ENCODE results near the gene SETDB1. TPM values are rescaled to one million over a fixed set of nuclear protein-coding genes. Genes with fewer than 3 reads are reported as not detected.

The SETDB1 gene
- total and polyA plus RNA-seq, 5 donors from 2014 or later, result 9.4 to 48.7 (median 12.6) TPM

DNA sequence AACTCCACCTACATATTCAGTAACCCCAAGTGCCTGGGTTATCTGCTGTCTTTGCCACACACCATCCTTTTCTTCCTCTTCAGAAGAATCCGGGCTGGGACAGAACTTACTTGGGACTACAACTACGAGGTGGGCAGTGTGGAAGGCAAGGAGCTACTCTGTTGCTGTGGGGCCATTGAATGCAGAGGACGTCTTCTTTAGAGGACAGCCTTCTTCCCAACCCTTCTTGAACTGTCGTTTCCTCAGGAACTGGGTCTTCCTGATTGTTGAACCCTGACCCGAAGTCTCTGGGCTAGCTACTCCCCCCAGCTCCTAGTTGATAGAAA, 38.0 kb downstream of the SETDB1 start:
- H3K4me3 ChIP-seq (ENCODE audit: low read depth, low read length), result no peak overlapping the region
- no peak overlapping the region for H3K27ac ChIP-seq (ENCODE audit: insufficient read depth, low read length, poor library complexity, severe bottlenecking)
- Mint-ChIP-seq H3K9me3 (no peaks in the 10 kb centered on the region), H3K4me3 (no peak overlapping the region), H3K27me3 (no peaks in the 10 kb centered on the region), H3K36me3 (peaks cover 61% of the 10 kb centered on the region), H3K4me1 (peaks cover 0 to 9% (median 7%) of the 10 kb centered on the region in 4 donors), H3K27ac (peak overlapping the region in 1 of 3 donors; percentile 72)
- H3K36me3 ChIP-seq (ENCODE audit: control insufficient read depth, insufficient read depth, low read length), result peaks cover 93% of the 10 kb centered on the region
- no peaks in the 10 kb centered on the region for H3K4me1 ChIP-seq (ENCODE audit: control insufficient read depth, insufficient read depth, low read length, poor library complexity, severe bottlenecking)
- ATAC-seq (ENCODE audit: low read depth in 2 of 2), result no peak
- H3K9me3 ChIP-seq (ENCODE audit: control insufficient read depth in 2 of 2, low read length in 2 of 2), result no peaks in the 10 kb centered on the region
- H3K27me3 ChIP-seq (ENCODE audit: control insufficient read depth, insufficient read depth, low read length), result no peaks in the 10 kb centered on the region
- DNase-seq, result no peak

DNA sequence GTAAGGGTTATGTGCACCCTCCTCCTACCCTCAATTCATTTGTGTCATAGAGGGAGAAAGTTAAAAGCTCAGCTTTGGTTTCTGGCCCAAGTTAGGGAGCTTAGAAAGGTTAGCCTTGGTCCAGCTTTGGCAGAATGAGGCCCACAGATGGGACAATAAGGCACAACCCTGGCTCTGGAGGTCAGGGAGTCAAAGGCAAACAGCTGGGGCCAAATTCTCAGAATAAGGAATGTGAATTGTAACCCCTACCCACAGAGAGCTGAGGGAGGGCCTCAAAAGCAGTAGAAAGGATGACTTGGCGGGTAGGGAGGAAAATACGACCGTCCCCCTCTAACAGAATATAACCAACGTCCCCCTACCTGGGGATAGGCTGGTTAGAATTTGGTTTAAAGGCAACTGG, 39.4 kb downstream of the SETDB1 start:
- Mint-ChIP-seq H3K36me3 (peaks cover 50% of the 10 kb centered on the region), H3K4me3 (no peak overlapping the region), H3K4me1 (peaks cover 7 to 17% (median 12%) of the 10 kb centered on the region in 4 donors)

DNA sequence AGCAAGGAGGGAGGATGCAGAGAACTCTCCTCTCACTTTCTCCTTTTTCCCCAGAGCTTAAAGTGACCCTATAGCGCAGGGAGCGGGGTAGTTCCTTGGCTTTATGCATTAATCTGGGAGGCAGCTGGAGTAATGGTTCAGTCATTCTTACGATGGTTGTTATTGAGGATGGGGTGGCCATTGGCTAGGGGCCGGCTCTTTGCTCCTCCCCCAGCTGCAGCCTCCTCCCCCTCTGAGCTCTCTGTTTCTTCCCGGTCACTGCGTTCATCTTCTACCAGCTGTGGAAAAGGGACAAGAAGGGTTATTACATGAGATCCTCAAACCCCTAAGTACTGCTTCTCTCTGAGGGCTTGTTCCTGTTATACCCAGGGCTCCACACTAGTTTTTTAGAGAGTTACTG, 39.8 kb downstream of the SETDB1 start:
- no peak for ATAC-seq (ENCODE audit: low read depth in 2 of 2)
- no peak overlapping the region for H3K27ac ChIP-seq (ENCODE audit: insufficient read depth, low read length, poor library complexity, severe bottlenecking)
- H3K27me3 Mint-ChIP-seq, result no peaks in the 10 kb centered on the region
- H3K4me3 Mint-ChIP-seq, result no peak overlapping the region
- no peak overlapping the region for H3K4me3 ChIP-seq (ENCODE audit: low read depth, low read length)
- DNase-seq, result no peak
- peaks cover 76% of the 10 kb centered on the region for H3K36me3 ChIP-seq (ENCODE audit: control insufficient read depth, insufficient read depth, low read length)
- H3K9me3 ChIP-seq (ENCODE audit: control insufficient read depth in 2 of 2, low read length in 2 of 2), result no peaks in the 10 kb centered on the region
- H3K27me3 ChIP-seq (ENCODE audit: control insufficient read depth, insufficient read depth, low read length), result no peaks in the 10 kb centered on the region
- H3K4me1 ChIP-seq (ENCODE audit: control insufficient read depth, insufficient read depth, low read length, poor library complexity, severe bottlenecking), result peaks cover 5% of the 10 kb centered on the region
- peaks cover 10 to 21% (median 16%) of the 10 kb centered on the region in 4 donors for H3K4me1 Mint-ChIP-seq
- no peaks in the 10 kb centered on the region for H3K9me3 Mint-ChIP-seq
- peaks cover 49% of the 10 kb centered on the region for H3K36me3 Mint-ChIP-seq
- no peak overlapping the region for H3K27ac Mint-ChIP-seq

More for the DNA sequence above, 39.4 kb downstream of the SETDB1 start:
- no peaks in the 10 kb centered on the region for H3K9me3 Mint-ChIP-seq
- no peak for ATAC-seq (ENCODE audit: low read depth in 2 of 2)
- Histone ChIP-seq H3K4me1 (ENCODE audit: control insufficient read depth, insufficient read depth, low read length, poor library complexity, severe bottlenecking) (peaks cover under 1% of the 10 kb centered on the region), H3K4me3 (ENCODE audit: low read depth, low read length) (no peak overlapping the region), H3K27me3 (ENCODE audit: control insufficient read depth, insufficient read depth, low read length) (no peaks in the 10 kb centered on the region), H3K27ac (ENCODE audit: insufficient read depth, low read length, poor library complexity, severe bottlenecking) (no peak overlapping the region), H3K9me3 (ENCODE audit: control insufficient read depth in 2 of 2, low read length in 2 of 2) (no peaks in the 10 kb centered on the region), H3K36me3 (ENCODE audit: control insufficient read depth, insufficient read depth, low read length) (peaks cover 80% of the 10 kb centered on the region)
- no peaks in the 10 kb centered on the region for H3K27me3 Mint-ChIP-seq
- H3K27ac Mint-ChIP-seq, result no peak overlapping the region
- no peak for DNase-seq

DNA sequence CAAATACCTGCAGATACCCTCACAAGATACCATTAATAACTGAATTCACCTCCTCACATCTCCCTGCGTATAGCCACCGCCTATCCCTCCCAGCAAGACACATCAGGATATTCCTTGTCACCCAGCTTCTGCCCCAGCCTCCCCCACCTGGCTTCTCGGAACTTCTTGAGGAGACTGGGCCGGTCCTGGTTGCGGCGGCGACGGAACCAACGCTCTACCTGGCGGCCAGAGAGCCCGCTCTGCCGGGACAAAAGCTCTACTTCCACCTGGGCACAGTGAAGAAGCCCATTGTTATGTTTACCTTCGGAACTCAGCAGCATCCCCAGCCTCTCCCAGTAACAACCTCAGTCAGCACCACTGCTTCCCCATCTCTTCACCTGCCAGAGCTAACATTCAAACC, 41.8 kb downstream of the SETDB1 start:
- Mint-ChIP-seq H3K9me3 (no peaks in the 10 kb centered on the region), H3K4me1 (peaks cover 10 to 41% (median 34%) of the 10 kb centered on the region in 4 donors), H3K27ac (peak overlapping the region in 1 of 3 donors; percentile 35), H3K4me3 (peak overlapping the region in 1 of 4 donors; percentile 80), H3K36me3 (peaks cover 42% of the 10 kb centered on the region), H3K27me3 (no peaks in the 10 kb centered on the region)
- Histone ChIP-seq H3K27me3 (ENCODE audit: control insufficient read depth, insufficient read depth, low read length) (no peaks in the 10 kb centered on the region), H3K27ac (ENCODE audit: insufficient read depth, low read length, poor library complexity, severe bottlenecking) (no peak overlapping the region), H3K4me3 (ENCODE audit: low read depth, low read length) (no peak overlapping the region), H3K9me3 (ENCODE audit: control insufficient read depth in 2 of 2, low read length in 2 of 2) (no peaks in the 10 kb centered on the region), H3K4me1 (ENCODE audit: control insufficient read depth, insufficient read depth, low read length, poor library complexity, severe bottlenecking) (peaks cover 24% of the 10 kb centered on the region), H3K36me3 (ENCODE audit: control insufficient read depth, insufficient read depth, low read length) (peaks cover 59% of the 10 kb centered on the region)
- ATAC-seq (ENCODE audit: low read depth in 2 of 2), result no peak
- DNase-seq, result no peak

DNA sequence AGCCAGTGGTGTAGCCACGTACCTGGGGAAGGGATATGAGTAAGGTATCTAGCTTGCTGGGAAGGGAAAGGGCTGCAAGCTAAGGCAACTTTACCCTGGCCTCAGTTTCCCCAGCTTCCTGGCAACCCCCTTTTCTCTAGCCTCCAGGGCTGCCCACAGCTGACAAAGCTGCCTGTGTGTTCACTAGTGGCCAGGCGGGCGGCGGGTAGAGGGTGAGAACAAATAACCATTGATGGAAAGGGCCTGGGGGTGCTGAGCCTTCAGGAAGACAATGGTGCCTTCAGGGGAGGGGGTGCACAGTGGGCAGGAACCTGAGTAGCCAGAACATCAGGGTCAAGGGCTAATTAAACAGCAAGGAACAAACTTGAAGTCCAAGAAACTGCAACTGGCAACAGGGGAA, 42.3 kb downstream of the SETDB1 start:
- Mint-ChIP-seq H3K9me3 (no peaks in the 10 kb centered on the region), H3K27ac (peak overlapping the region in 1 of 3 donors; percentile 33), H3K36me3 (peaks cover 37% of the 10 kb centered on the region), H3K27me3 (no peaks in the 10 kb centered on the region), H3K4me3 (peak overlapping the region in 1 of 4 donors; percentile 80), H3K4me1 (peaks cover 10 to 46% (median 39%) of the 10 kb centered on the region in 4 donors)
- Histone ChIP-seq H3K4me3 (ENCODE audit: low read depth, low read length) (no peak overlapping the region), H3K27ac (ENCODE audit: insufficient read depth, low read length, poor library complexity, severe bottlenecking) (no peak overlapping the region), H3K27me3 (ENCODE audit: control insufficient read depth, insufficient read depth, low read length) (no peaks in the 10 kb centered on the region), H3K36me3 (ENCODE audit: control insufficient read depth, insufficient read depth, low read length) (peaks cover 54% of the 10 kb centered on the region), H3K4me1 (ENCODE audit: control insufficient read depth, insufficient read depth, low read length, poor library complexity, severe bottlenecking) (peaks cover 29% of the 10 kb centered on the region), H3K9me3 (ENCODE audit: control insufficient read depth in 2 of 2, low read length in 2 of 2) (no peaks in the 10 kb centered on the region)
- DNase-seq (no peak), ATAC-seq (ENCODE audit: low read depth in 2 of 2) (no peak)

DNA sequence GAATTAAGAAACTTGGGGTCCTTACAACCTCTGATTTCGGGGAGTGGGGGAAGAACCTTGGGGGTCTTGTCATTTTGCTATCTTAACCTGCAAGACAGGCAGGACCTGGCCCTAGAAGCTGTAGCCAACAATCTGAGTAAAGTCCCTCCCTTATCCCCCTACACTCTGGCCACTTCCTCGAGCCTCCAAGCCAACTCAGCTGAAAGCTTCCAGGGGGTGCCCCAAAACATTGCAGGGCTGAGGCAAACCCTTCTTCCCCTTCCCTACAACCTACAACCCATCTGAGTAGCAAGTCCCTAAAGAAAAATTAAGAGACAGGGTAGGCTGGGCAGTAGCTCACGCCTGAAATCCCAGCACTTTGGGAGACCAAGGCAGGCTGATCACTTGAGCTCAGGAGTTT, 43.5 kb downstream of the SETDB1 start:
- Mint-ChIP-seq H3K36me3 (peaks cover 28% of the 10 kb centered on the region), H3K4me3 (peak overlapping the region in 2 of 4 donors; percentile 16 to 91), H3K4me1 (peaks cover 10 to 49% (median 41%) of the 10 kb centered on the region in 4 donors), H3K27me3 (no peaks in the 10 kb centered on the region), H3K27ac (no peak overlapping the region), H3K9me3 (no peaks in the 10 kb centered on the region)
- ATAC-seq (ENCODE audit: low read depth in 2 of 2) (no peak), DNase-seq (no peak)
- Histone ChIP-seq H3K27me3 (ENCODE audit: control insufficient read depth, insufficient read depth, low read length) (no peaks in the 10 kb centered on the region), H3K36me3 (ENCODE audit: control insufficient read depth, insufficient read depth, low read length) (peaks cover 42% of the 10 kb centered on the region), H3K27ac (ENCODE audit: insufficient read depth, low read length, poor library complexity, severe bottlenecking) (no peak overlapping the region), H3K4me3 (ENCODE audit: low read depth, low read length) (no peak overlapping the region), H3K4me1 (ENCODE audit: control insufficient read depth, insufficient read depth, low read length, poor library complexity, severe bottlenecking) (peaks cover 34% of the 10 kb centered on the region), H3K9me3 (ENCODE audit: control insufficient read depth in 2 of 2, low read length in 2 of 2) (no peaks in the 10 kb centered on the region)

DNA sequence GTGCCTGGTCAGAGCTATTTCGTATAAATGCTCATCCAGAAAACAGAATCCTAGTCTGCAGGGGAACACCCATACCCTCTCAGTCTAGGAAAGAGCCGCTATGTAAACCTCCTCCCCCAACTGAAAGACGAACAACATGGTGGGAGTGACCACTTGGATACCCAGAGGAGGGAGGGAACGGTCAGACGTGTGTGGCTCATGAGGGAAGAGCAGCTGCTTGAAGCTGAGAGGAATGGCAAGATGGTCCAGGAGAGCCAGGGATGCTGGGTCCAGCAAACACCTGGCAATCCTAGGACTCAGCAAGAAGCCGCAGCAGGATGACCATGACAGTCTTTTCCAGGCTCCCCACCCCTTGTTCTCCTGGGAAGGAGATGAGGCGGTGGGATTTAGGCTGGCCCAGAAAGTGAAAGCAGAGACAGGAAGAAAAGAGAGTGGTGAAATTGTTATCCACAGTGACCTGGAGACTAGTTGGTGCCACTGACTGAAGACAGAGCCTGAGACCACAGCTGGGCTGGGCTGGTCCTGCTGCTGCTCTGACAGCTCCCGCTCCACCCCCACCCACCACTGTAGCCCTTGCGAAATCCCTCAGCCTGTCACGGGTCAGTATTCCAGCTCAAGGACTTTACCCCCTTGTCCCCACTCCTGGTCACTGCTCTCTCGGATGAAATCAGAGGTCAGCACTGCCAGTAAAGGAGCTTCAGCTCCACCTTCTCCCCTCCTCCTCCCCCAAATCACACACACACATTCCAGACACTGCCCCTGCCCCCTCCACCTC, 44.8 kb downstream of the SETDB1 start:
- no peaks in the 10 kb centered on the region for H3K27me3 ChIP-seq (ENCODE audit: control insufficient read depth, insufficient read depth, low read length)
- ATAC-seq (ENCODE audit: low read depth in 2 of 2) (no peak), DNase-seq (no peak)
- Mint-ChIP-seq H3K4me1 (peaks cover 10 to 56% (median 42%) of the 10 kb centered on the region in 4 donors), H3K4me3 (peak overlapping the region; percentile 36 to 91 (median 72)), H3K27me3 (no peaks in the 10 kb centered on the region), H3K9me3 (no peaks in the 10 kb centered on the region), H3K27ac (peak overlapping the region; percentile 87 to 94 (median 88)), H3K36me3 (peaks cover 26% of the 10 kb centered on the region)
- H3K36me3 ChIP-seq (ENCODE audit: control insufficient read depth, insufficient read depth, low read length), result peaks cover 30% of the 10 kb centered on the region
- no peaks in the 10 kb centered on the region for H3K9me3 ChIP-seq (ENCODE audit: control insufficient read depth in 2 of 2, low read length in 2 of 2)
- H3K27ac ChIP-seq (ENCODE audit: insufficient read depth, low read length, poor library complexity, severe bottlenecking), result peak overlapping the region; percentile 8
- H3K4me3 ChIP-seq (ENCODE audit: low read depth, low read length), result no peak overlapping the region
- peaks cover 44% of the 10 kb centered on the region for H3K4me1 ChIP-seq (ENCODE audit: control insufficient read depth, insufficient read depth, low read length, poor library complexity, severe bottlenecking)

All from CD4-positive, CD25-positive, alpha-beta regulatory T cell (primary cell).